A549 treated with DMSO at 1 μM for 4 hours (cell line): ENCODE results near the gene EAPP. TPM values are rescaled to one million over a fixed set of nuclear protein-coding genes. Genes with fewer than 3 reads are reported as not detected.

Source experiments
- total RNA-seq: library from RNA; stranded (reverse); fragments of 200-300 nt; extraction: Qiagen RNA extraction; gene quantifications from 5 replicates; pipeline ENCODE4 v1.2.3, GENCODE V29; 2022; ENCODE audit warnings: low read depth

Gene EAPP
- total RNA-seq, result 33.6 to 47.5 TPM (median 39.6 TPM) in 5 replicates

GRCh38 chr14:34539407-34540180 lies at the start of gene EAPP:
EAPP (minus strand) TSS chr14:34539701; CDS start chr14:34539628, 73 bp downstream.

Other genes starting within 250 kb of the EAPP start
- gene SPTSSA, start 77.5 kb downstream of the EAPP start, total RNA-seq, result 17.4 to 32.4 TPM (median 29.8 TPM) in 5 replicates
- 72.2 to 90.7 TPM (median 84.6 TPM) in 5 replicates for gene SNX6, start 90.4 kb upstream of the EAPP start, total RNA-seq
- gene CFL2, start 174.9 kb upstream of the EAPP start, total RNA-seq, result 102 to 130 TPM (median 114 TPM) in 5 replicates